Common myeloid progenitor, CD34-positive (primary cell): Measurements from ENCODE around the gene FFAR3.

Experiments used
- CTCF ChIA-PET: fragments of 350-600 bp; sonication (Branson Sonifier 250); formaldehyde crosslinking; loops from one replicate; lab custom pipeline; 2021; ENCODE audit warnings: antibody characterized with exemption; lab: Charles Lee
- POLR2A ChIA-PET: fragments of 350-600 bp; sonication (Branson Sonifier 250); formaldehyde crosslinking; loops from one replicate; lab custom pipeline; 2021; ENCODE audit warnings: antibody characterized with exemption; lab: Charles Lee
- DNase-seq, 3 donors: peaks; one replicate each; pipeline versions ENCODE4 v3.0.0 to v3.0.0-alpha.2; 2013
- H3K27ac ChIP-seq, 2 experiments: 1 replicate in 1 of 2; 2 replicates in 1 of 2; pipeline ENCODE4 v1.7.0; 2013; ENCODE audit warnings: inconsistent platforms in 2 of 2, low read length in 2 of 2, mild to moderate bottlenecking in 2 of 2, low read depth in 1 of 2, moderate library complexity in 1 of 2; ENCODE audit not compliant: severe bottlenecking in 2 of 2, insufficient read depth in 1 of 2, poor library complexity in 1 of 2
- H3K27me3 ChIP-seq, 5 experiments: replicated peaks in 2 of 5; 1 replicate in 3 of 5; 2 replicates in 2 of 5; pipeline versions ENCODE4 v1.6.1 to v1.7.0; 2013; ENCODE audit warnings: low read length in 4 of 5, mild to moderate bottlenecking in 2 of 5, moderate library complexity in 2 of 5, inconsistent platforms in 1 of 5; ENCODE audit not compliant: insufficient read depth in 5 of 5, control insufficient read depth in 4 of 5
- H3K36me3 ChIP-seq, 4 experiments: 1 replicate in 2 of 4; 2 replicates in 2 of 4; pipeline versions ENCODE4 v1.6.1 to v1.7.0; 2013; ENCODE audit warnings: low read length in 3 of 4, control low read depth in 1 of 4, mild to moderate bottlenecking in 1 of 4; ENCODE audit not compliant: control insufficient read depth in 4 of 4, insufficient read depth in 4 of 4
- H3K4me1 ChIP-seq, 4 experiments: 1 replicate in 3 of 4; 2 replicates in 1 of 4; pipeline versions ENCODE4 v1.6.1 to v1.7.1; 2013; ENCODE audit warnings: low read length in 3 of 4, mild to moderate bottlenecking in 3 of 4, control low read depth in 1 of 4, inconsistent platforms in 1 of 4, moderate library complexity in 1 of 4; ENCODE audit not compliant: control insufficient read depth in 4 of 4, insufficient read depth in 4 of 4; ENCODE audit errors: control extremely low read depth in 1 of 4
- H3K4me3 ChIP-seq, 7 experiments: 1 replicate in 4 of 7; 2 replicates in 3 of 7; pipeline versions ENCODE4 v1.5.1 to v1.7.0; 2013; ENCODE audit warnings: mild to moderate bottlenecking in 7 of 7, low read length in 6 of 7, moderate library complexity in 6 of 7, inconsistent platforms in 2 of 7, low read depth in 2 of 7, control low read depth in 1 of 7; ENCODE audit not compliant: insufficient read depth in 4 of 7, control insufficient read depth in 1 of 7; ENCODE audit errors: extremely low read depth in 1 of 7
- H3K9me3 ChIP-seq, 5 experiments: 1 replicate in 4 of 5; 2 replicates in 1 of 5; pipeline versions ENCODE4 v1.6.1 to v1.7.1; 2013; ENCODE audit warnings: low read length in 4 of 5, mild to moderate bottlenecking in 2 of 5, inconsistent platforms in 1 of 5, low read depth in 1 of 5, moderate library complexity in 1 of 5; ENCODE audit not compliant: control insufficient read depth in 4 of 5, insufficient read depth in 2 of 5; ENCODE audit errors: control extremely low read depth in 1 of 5
- WGBS: methylation state at CpG from one replicate; pipeline ENCODE4 v1.1.5; 2013; ENCODE audit not compliant: insufficient coverage; 5-methylcytosine and 5-hydroxymethylcytosine counted together

FFAR3 gene

DNA sequence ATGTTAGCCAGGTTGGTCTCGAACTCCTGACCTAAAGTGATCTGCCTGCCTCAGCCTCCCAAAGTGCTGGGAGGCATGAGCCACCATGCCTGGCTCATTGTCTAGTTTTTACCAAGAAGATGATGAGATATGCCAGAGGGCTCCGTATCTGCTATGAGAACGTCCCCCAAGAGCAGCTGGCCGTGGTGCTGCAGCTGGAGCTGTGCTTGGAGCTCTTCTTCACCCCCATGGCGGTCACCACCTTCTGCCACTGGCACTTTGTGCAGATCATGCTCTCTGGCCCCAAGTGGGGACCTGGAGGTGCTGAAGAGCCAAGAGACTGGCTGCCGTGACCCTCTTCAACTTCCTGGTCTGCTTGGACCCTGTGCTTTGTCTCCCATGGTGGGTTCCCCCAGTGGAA lies 49.4 kb downstream of the FFAR3 start:
- Histone ChIP-seq H3K4me1 (no peaks in the 10 kb centered on the region), H3K4me3 (no peak overlapping the region), H3K36me3 (no peaks in the 10 kb centered on the region), H3K27ac (no peak overlapping the region), H3K27me3 (peaks cover 0 to 2% (median 0%) of the 10 kb centered on the region in 5 experiments), H3K9me3 (no peaks in the 10 kb centered on the region)
- ChIA-PET POLR2A (interaction anchor here (0.6 kb wide), 1 partner anchor 47 kb away, joined by 6 read pairs; no protein-coding TSS in a partner anchor), CTCF (no interaction called here)
- 91% methylated on average over 6 of the region's 6 CpGs for WGBS
- no peak for DNase-seq

- 86% methylated on average over 6 of the region's 13 CpGs for WGBS
- Histone ChIP-seq H3K27me3 (peaks cover 0 to 2% (median 0%) of the 10 kb centered on the region in 5 experiments), H3K27ac (no peak overlapping the region), H3K4me3 (no peak overlapping the region), H3K4me1 (no peaks in the 10 kb centered on the region), H3K36me3 (no peaks in the 10 kb centered on the region), H3K9me3 (no peaks in the 10 kb centered on the region)
- DNase-seq, result no peak
- ChIA-PET POLR2A (no interaction called here), CTCF (interaction anchor here (0.8 kb wide), 1 partner anchor 9 kb away, joined by 4 read pairs; no protein-coding TSS in a partner anchor)
Observed at GRCh38 chr19:35408284-35409171, 50.3 kb downstream of the FFAR3 start.

GRCh38 chr19:35409191-35409590 lies 50.9 kb downstream of the FFAR3 start:
- no peak overlapping the region for H3K27ac ChIP-seq
- CTCF ChIA-PET, result interaction anchor here (0.8 kb wide), 1 partner anchor 9 kb away, joined by 4 read pairs; no protein-coding TSS in a partner anchor
- H3K27me3 ChIP-seq, result peaks cover 0 to 2% (median 0%) of the 10 kb centered on the region in 5 experiments
- no peaks in the 10 kb centered on the region for H3K4me1 ChIP-seq
- WGBS, result 86% methylated on average over 5 of the region's 5 CpGs
- no peaks in the 10 kb centered on the region for H3K9me3 ChIP-seq
- no peaks in the 10 kb centered on the region for H3K36me3 ChIP-seq
- POLR2A ChIA-PET, result no interaction called here
- H3K4me3 ChIP-seq, result no peak overlapping the region
- no peak for DNase-seq
